H54 (cell line): Measurements from ENCODE around the gene TEX2.

Experiments used
- DNase-seq: peaks from one replicate; pipeline ENCODE4 v3.0.0; 2011; ENCODE audit warnings: low spot score, mixed read lengths; ENCODE audit not compliant: insufficient read length
- FAIRE-seq: peaks from 3 replicates; lab custom pipeline; 2011; peaks lifted over from hg19 to GRCh38; lab: Jason Lieb, UNC
- POLR2A ChIP-seq: IDR thresholded peaks from 2 replicates; pipeline ENCODE4 v1.6.1; 2011; ENCODE audit warnings: low read depth, mild to moderate bottlenecking, low read length

Gene TEX2

GRCh38 chr17:64166876-64167275, 96.2 kb downstream of the TEX2 start:
- no peak for TF ChIP-seq POLR2A
- FAIRE-seq: no peak
- no peak for DNase-seq

- DNase-seq (no peak), FAIRE-seq (no peak)
- no peak for TF ChIP-seq POLR2A
Observed at GRCh38 chr17:64165347-64165746, 97.7 kb downstream of the TEX2 start.

GRCh38 chr17:64164596-64165285, 98.3 kb downstream of the TEX2 start:
- DNase-seq (no peak), FAIRE-seq (no peak)
- no peak for TF ChIP-seq POLR2A

GRCh38 chr17:64163468-64163867, 99.6 kb downstream of the TEX2 start:
- DNase-seq (no peak), FAIRE-seq (no peak)
- TF ChIP-seq POLR2A: no peak

GRCh38 chr17:64162554-64162953, 100.5 kb downstream of the TEX2 start:
- no peak for TF ChIP-seq POLR2A
- DNase-seq (no peak), FAIRE-seq (no peak)

GRCh38 chr17:64161380-64162176, 101.5 kb downstream of the TEX2 start:
- DNase-seq (no peak), FAIRE-seq (no peak)
- TF ChIP-seq POLR2A: no peak

- TF ChIP-seq POLR2A: no peak
- no peak for FAIRE-seq
- no peak for DNase-seq
Observed at GRCh38 chr17:64160378-64160777, 102.7 kb downstream of the TEX2 start.

GRCh38 chr17:64158831-64159590, 104.0 kb downstream of the TEX2 start:
- TF ChIP-seq POLR2A: no peak
- DNase-seq (no peak), FAIRE-seq (no peak)

- no peak for FAIRE-seq
Observed at GRCh38 chr17:64158406-64158805, 104.7 kb downstream of the TEX2 start.

GRCh38 chr17:64157669-64158180, 105.3 kb downstream of the TEX2 start:
- FAIRE-seq (no peak), DNase-seq (no peak)
- no peak for TF ChIP-seq POLR2A

More at GRCh38 chr17:64158406-64158805, 104.7 kb downstream of the TEX2 start:
- no peak for TF ChIP-seq POLR2A
- DNase-seq: no peak

- TF ChIP-seq POLR2A: no peak
- DNase-seq (no peak), FAIRE-seq (no peak)
Observed at GRCh38 chr17:64156670-64157069, 106.4 kb downstream of the TEX2 start.

GRCh38 chr17:64155751-64156544, 107.1 kb downstream of the TEX2 start:
- no peak for TF ChIP-seq POLR2A
- FAIRE-seq (no peak), DNase-seq (no peak)

GRCh38 chr17:64155129-64155528, 107.9 kb downstream of the TEX2 start:
- FAIRE-seq (no peak), DNase-seq (no peak)
- no peak for TF ChIP-seq POLR2A
